HG02610 (cell line): ENCODE measurements around the gene MFSD6.
A peak's percentile ranks its signal among the peaks of the same experiment; 100 is the strongest.

Source experiments
- ATAC-seq: cut with Tn5 transposase; IDR thresholded peaks from one replicate; pipeline ENCODE4 v1.9.1; 2021; ENCODE audit warnings: mild to moderate bottlenecking, moderate library complexity; ENCODE audit not compliant: unreplicated experiment

MFSD6 gene

GRCh38 chr2:190527214-190527613, 119.1 kb downstream of the MFSD6 start:
- no peak for ATAC-seq

- no peak for ATAC-seq
These were observed 119.8 kb downstream of the MFSD6 start for GRCh38 chr2:190527918-190528317.

GRCh38 chr2:190528521-190529001, 120.4 kb downstream of the MFSD6 start:
- no peak for ATAC-seq

GRCh38 chr2:190529486-190530247, 121.5 kb downstream of the MFSD6 start:
- ATAC-seq: no peak

- ATAC-seq: no peak
These were observed 122.2 kb downstream of the MFSD6 start for GRCh38 chr2:190530248-190530900.

GRCh38 chr2:190532581-190532980, 124.4 kb downstream of the MFSD6 start:
- ATAC-seq: no peak

GRCh38 chr2:190533175-190533967, 125.2 kb downstream of the MFSD6 start:
- no peak for ATAC-seq

GRCh38 chr2:190533968-190534309, 125.8 kb downstream of the MFSD6 start:
- peak; percentile 11 for ATAC-seq

GRCh38 chr2:190534310-190535120, 126.4 kb downstream of the MFSD6 start, which contains the start of gene NEMP2:
TSS of gene NEMP2 (minus strand) at chr2:190534722. CDS start at chr2:190534655, 67 bp downstream.
- ATAC-seq: peak; percentile 70

GRCh38 chr2:190535121-190535439, 126.9 kb downstream of the MFSD6 start:
- no peak for ATAC-seq

GRCh38 chr2:190535586-190535985, 127.4 kb downstream of the MFSD6 start:
- no peak for ATAC-seq

GRCh38 chr2:190537765-190538164, 129.6 kb downstream of the MFSD6 start:
- ATAC-seq: no peak

- no peak for ATAC-seq
These were observed 130.0 kb downstream of the MFSD6 start for GRCh38 chr2:190538201-190538600.

- ATAC-seq: no peak
These were observed 131.9 kb downstream of the MFSD6 start for GRCh38 chr2:190540048-190540447.

- no peak for ATAC-seq
These were observed 136.9 kb downstream of the MFSD6 start for GRCh38 chr2:190545093-190545492.

GRCh38 chr2:190545555-190546385, 137.6 kb downstream of the MFSD6 start:
- ATAC-seq: no peak

GRCh38 chr2:190546734-190547133, 138.6 kb downstream of the MFSD6 start:
- no peak for ATAC-seq

- ATAC-seq: no peak
These were observed 139.7 kb downstream of the MFSD6 start for GRCh38 chr2:190547886-190548285.

- ATAC-seq: no peak
These were observed 142.0 kb downstream of the MFSD6 start for GRCh38 chr2:190550137-190550536.
